Frontal cortex (tissue), 4 donors: ENCODE results near the gene IRF7. TPM values are rescaled to one million over a fixed set of nuclear protein-coding genes. Genes with fewer than 3 reads are reported as not detected.

Source experiments
- DNase-seq, 2 donors: peaks; one replicate each; pipeline ENCODE4 v3.0.0; 2012; ENCODE audit warnings: low spot score in 2 of 2
- FAIRE-seq: peaks from 2 replicates; lab custom pipeline; 2012; peaks lifted over from hg19 to GRCh38; lab: Jason Lieb, UNC
- total RNA-seq: library from RNA; depleted of rRNA; stranded (reverse); fragments of >200 nt; gene quantifications from one replicate; pipeline ENCODE4 v1.2.3, GENCODE V29; 2014
- donor health status: control.
- donor health status: control.
- donor health status: control.

Gene IRF7
- total RNA-seq, 1 donor from 2014 or later: 0.82 TPM

DNA sequence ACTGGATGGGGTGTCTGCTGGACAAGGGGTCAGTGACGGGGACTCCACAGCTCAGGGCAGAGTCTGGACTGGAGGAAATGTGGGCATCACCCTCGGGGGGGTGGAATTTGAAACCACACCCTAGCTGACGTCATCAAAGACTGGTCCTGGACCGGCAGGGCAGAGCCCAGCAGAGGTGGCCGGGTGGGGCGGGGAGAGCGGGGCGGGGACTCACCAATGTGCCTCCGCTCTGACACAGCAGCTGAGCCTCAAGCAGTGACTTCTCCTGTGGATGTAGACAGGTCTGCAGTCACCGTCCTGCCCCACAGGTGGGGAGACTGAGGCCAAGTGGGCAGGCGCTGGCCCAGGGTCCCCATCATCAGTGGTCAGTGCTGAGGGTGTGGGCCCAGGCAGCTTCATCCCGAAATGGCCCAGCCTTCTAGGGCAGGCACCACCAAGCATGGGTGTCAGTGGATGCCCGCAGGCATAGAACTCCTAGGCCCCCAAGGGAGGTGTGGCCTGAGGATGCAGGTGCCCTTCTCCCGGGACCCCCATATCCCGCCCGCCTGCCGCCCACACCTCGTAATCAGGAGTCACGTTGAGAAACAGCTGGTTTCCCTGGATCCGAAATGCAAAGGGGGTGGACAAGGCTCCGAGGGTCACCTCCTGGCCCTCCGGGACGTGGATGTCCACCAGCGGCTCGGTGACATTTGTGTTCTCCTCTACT, 8.4 kb upstream of the IRF7 start:
- FAIRE-seq (no peak), DNase-seq (no peak)

DNA sequence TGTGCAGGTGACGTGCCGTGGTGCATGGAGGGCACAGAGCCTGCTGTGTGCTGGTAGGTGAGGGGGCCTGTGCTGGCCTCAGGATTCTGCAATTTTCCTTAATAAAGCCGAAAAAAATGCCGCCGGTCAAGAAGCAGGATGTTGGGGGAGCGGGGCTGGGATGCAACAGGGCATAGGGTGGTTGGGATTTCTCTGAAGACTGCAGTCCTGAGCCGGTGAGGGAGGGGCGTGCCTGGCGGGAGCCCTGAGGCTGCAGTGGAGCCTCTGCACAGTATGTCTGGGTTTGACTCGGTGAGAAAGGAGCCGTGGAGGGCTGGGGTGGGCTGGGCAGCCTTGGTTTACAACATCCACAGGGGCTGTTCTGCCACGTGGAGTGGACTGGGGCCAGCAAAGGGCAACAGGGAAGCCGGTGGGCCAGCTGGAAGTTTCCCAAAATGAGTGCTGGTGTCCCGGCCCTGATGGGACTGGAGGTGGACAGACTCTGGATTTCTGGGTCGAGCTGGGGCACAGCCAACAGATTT, 7.7 kb upstream of the IRF7 start:
- DNase-seq (no peak), FAIRE-seq (no peak)

DNA sequence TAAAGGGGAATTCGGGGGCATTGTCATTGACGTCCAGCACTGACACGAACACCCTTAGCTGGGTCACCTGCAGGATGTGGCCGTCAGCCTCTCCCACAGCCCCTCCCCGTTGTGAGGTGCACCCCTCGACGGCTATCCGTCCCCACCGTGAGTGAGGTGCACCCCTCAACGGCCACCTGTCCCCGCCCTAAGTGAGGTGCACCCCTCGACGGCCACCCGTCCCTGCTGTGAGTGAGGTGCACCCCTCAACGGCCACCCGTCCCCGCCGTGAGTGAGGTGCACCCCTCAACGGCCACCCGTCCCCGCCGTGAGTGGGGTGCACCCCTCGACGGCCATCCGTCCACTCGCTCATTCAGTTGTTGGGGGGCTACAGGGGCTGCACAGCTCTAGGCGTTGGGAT, 6.1 kb upstream of the IRF7 start:
- FAIRE-seq: no peak

DNA sequence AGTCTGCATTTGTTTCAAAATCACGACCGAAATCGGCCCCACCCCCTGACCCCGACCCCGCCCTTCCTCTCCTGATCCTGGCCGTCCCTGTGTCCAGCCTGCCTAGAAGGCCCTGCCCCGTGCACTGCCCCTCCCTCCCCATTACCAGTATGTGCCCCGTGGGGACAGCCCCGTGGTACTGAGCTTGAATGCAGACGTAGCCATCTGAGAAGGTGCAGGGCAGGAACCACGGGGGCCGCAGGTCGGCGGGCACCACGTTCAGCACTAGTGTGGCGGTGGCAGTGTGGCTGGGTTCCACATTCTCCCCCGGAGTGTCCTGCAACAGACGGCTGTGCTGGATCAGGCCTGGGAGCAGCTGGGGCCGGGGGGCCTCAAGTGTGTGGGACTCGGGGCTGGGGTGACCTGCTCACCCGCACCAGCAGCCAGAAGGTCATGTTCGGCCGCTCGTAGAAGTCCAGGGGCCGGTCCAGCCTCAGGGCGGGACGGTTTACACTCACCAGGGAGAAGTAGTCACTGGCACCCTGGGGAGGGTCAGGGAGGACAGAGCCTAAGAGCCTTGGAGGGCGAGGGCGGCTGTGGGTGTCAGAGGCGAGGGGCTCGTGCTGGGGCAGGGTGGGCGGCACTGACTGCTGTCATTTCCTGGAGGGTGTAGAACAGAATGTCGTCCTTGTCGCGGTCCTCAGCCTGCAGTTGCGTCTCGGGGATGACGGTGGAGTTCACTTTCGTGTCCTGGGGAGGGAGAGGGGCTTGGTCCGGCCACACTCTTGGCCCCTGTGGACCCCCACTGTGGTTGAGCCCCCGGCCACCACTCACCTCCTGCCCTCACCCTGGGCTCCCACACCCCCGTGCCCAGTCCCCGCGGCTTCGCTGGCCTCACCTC, 5.4 kb upstream of the IRF7 start:
- DNase-seq: no peak

More for the DNA sequence above, 6.1 kb upstream of the IRF7 start:
- DNase-seq: no peak

DNA sequence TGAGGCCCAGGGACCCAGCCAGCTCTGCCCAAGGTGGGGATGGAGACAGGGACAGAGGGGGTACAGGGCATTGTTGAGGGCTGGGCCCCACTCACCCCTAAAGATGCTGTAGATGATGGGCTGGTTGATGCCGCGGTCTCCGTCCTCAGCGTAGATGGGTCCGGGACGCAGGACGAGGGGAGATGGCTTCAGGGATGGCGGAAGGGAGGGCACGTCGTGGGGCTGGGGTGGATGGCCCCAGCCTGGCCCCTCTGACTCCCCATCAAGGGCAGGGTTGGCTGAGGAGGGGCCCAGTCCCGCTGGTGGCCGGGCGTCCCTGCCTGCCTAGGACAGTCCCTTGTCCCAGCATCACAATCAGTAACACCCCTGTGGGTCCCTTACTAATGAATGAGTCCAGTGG, 4.5 kb upstream of the IRF7 start:
- DNase-seq (no peak), FAIRE-seq (no peak)

More for the DNA sequence above, 5.4 kb upstream of the IRF7 start:
- FAIRE-seq: no peak

DNA sequence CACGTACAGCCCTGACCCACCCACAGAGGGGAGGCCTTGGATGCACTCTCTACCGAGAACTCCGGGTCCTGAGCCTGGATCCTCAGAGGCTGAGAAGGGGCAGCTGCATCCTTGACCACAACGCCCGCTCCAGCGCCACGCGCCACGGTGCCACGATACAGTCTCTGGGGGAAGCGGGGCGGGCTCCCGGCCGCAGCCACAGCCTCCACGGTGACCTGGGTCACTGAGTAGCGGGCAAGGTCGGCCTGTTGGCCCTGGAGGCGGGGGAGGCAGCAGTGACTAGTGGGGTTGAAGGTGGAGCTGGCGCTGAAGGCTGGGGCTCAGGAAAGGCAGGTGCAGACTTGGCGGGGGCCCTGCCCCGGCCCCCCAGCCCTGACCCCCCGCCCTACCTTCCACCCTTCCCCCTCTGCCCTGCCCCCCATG, 3.9 kb upstream of the IRF7 start:
- FAIRE-seq (no peak), DNase-seq (no peak)

DNA sequence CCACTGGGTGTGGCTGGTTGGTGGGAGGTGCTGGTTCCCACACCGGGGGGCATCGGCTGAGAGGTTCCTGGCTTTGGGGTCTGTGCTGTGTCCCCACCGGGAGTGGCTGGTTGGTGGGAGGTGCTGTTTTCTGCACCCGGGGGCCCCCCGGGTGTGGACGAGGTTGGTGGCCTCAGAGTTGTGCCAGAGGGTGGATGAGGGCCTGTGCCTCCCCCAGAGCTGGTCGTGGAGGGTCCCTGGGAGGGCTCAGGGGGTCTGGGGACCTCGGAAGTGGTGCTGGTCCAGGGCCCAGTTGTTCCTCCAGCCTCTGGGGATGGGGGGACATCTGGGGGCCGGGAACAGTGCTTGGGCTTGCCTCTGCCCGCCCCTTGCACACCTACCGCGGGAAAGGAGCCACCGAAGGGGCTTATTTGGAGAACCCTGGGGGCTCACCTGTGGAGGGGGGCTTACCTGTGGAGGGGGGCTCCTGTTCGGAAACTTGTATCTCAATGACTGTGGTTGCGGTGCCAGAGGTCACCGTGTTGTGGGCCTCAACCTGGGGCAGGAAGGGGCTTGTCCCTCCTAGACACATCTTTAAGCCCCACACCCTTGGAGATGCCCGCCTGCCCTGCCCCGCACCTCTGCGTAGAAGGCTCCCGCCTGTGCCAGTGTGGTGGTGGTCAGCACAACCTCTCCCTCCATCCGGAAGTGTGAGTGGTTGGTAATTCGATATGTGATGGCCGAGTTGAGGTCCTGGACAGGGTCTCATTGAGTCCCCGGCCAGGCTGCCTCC, 3.3 kb upstream of the IRF7 start:
- FAIRE-seq (no peak), DNase-seq (no peak)

DNA sequence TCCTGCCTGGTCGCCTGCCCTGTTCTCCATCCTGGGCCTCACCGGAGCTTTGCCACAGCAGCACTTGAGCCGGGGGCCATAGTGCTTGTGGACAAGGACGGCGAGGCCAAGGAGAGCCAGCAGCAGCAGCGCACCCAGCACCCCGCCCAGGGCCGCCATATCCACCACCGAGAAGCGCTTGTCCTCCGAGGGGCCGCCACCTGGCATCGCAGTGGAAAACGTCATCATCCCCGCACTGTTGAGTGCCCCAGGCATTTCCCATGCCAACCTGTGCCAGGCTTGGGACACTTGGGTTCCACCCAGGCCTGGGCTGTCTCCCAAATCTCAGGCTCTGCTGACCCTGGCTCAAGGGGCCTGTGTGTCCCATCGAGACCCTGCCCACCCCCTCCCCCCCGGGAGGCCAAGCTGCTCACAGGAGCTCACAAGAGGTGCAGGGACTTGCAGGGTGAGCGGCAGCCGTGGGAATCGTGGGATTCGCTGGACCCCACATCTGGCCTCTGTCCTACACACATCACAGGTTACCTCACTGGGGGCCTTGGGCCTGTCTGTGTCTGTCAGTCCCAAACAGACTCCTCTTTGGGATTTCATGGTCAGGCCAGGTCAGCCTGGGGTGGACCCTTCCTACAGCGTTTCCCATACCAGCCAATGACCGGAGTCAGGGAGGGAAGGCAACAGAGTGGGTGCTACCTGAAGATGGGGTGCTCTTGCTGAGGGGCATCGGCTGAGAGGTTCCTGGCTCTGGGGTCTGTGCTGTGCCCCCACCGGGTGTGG, 2.3 kb upstream of the IRF7 start:
- no peak for FAIRE-seq
- DNase-seq: no peak

DNA sequence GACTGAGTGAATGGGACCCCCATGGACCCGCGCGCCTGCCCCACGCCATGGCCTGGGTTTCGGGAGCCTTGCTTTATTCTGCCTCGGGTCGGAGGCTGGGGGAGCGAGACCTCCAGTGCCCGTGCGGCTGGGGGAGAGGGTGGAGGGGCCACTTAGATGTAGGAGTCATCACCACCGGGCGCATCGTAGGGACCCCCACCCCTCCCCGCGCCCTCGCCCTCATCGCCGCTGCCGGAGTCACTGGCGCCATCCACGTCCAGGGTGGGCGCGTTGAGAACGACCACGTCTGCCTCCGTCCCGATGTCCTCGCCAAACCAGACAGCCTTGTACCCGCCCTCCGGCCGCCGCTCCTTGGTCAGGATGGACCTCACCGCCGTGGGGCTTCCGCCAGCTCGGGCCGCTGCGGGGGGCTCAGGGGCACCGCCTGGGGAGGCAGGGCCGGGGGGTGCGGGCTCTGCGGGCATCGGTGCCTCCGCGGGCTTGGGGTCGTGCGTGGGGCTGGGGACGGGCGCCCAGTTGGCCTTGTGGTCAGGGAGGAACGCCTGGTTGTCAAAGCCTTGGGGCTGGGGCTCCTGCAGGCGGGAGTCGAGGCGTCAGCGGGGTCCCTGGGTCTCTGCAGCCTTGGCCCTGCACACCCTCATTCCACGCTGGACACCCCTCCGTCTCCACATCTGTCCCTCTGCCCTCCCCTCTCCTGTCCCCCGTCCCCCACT, 1.6 kb upstream of the IRF7 start:
- FAIRE-seq (no peak), DNase-seq (no peak)

DNA sequence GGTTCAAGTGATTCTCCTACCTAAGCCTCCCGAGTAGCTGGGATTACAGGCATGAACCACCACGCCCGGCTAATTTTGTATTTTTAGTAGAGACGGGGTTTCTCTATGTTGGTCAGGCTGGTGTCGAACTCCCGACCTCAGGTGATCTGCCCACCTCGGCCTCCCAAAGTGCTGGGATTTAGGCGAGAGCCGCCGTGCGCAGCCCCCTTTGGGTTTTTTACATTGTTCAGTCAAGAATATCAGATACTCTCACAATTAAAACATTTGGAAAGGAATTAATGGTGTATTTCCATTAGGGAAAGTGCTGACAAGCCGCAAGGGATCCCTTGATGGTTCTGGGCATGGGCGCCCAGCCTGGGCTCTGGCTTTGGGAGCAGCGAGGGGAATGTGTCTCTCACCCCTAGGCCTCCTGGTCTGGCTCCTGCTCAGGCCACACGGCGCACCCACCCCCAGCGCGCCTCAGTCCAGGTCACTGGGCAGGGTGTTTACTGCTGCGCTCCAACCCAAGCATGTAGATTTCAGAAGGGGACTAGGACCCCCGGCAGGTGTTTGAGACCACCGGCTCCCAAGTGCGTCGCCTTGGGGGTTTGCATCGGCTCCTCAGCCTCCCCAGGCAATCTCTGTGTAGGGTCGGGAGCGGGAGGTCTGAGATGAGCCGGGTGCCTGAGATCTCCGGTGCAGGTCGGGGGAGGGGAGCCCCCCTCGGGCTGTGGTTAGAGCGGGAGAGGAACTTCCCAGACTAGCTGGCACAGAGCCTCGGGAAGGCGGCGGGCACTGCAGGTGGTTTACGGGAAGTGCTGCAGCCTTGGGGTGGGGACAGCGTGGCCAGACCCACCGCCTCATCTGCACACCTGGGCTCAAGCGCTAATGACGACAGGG, 809 bp upstream of the IRF7 start:
- no peak for DNase-seq
- no peak for FAIRE-seq

DNA sequence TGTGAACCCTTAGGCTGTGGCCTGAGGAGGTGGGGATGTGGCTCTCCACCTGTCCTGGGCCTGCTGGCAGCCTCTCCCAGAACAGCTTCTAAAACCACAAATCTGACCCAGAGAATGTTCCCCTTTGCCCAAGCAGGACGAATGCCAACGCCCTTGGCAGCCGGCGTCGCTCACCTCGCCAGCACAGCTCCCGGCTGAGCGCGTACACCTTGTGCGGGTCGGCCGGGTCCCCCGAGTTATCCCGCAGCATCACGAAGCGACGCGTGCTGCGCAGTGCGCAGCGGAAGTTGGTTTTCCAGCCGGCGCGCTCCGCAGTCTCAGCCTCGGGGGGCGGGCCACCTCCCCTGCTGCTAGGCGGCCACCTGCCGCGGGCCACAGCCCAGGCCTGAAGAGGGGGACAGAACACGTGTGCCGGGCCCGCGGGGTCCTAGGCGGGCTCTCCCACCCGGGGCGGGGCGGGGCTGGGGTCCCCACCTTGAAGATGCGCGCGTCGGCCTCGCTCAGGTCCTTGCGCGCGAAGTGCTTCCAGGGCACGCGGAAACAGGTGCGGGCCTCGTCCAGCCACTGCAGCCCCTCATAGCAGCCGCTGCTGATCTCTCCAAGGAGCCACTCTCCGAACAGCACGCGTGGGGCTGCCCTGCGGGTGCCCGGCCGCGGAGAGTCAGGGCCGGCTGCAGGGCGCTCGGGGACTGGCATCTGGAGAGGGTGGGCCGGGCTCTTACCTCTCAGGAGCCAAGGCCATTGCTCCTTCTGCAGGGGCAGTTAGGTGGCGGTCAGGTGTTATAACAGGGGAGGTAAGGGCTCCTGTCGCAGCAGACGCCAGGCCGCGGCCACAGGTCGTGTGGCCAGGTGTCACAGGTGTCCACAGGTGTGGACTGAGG, 887 bp downstream of the IRF7 start:
- no peak for DNase-seq
- no peak for FAIRE-seq

DNA sequence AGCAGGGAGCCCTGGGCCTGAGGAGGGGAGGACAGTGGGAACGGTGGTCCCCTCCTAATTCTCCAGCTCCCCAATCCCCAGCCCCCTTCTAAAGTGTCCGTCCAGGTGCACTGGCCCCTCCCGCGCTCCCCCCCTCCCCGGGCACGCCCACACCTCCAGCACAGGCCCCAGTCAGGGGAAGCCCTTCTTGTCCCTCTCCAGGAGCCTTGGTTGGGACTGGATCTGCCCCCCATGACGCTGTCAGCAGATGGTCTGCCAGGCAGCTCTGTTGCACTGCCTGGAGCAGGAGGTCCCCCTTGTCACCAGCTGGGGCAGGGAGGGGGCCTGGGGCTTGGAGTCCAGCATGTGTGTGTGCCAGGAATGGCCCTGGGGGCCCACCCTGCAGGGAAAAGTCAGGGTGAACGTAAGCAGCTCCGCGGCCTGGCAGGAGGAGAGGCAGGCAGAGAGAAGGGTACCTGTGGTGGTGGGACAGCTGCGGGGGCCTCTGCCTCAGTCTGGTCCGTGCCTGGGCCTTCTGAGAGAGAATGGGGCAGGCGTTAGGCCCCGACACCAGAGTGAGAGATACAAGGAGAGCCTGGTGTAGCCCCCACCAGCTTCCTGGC, 1.6 kb downstream of the IRF7 start:
- FAIRE-seq (no peak), DNase-seq (no peak)

DNA sequence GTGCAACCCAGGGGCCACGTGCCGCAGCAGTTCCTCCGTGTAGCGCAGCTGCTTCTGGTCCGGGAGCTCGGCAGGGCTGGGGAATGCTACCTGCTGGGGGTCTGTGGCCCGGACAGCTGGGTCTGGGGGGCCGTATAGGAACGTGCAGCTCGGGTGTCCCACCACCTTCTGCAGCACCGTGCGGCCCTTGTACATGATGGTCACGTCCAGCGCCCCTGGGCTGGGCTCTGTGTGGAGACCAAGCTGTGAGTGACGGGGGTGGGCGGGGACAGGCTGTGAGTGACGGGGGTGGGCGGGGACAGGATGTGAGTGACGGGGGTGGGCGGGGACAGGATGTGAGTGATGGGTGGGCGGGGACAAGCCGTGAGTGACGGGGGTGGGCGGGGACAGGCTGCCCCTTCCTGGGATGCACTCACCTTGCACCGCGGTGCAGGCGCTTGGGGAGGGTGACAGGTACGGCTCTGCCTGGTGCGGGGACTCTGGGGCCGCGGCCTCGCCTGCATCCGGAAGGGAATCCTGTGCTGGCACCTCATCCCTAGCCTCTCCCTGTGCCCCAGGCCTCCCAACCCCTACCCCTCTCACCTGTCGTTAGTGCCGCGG, 2.3 kb downstream of the IRF7 start:
- peak in 1 of 2 donors; percentile 81 for DNase-seq
- FAIRE-seq: no peak

DNA sequence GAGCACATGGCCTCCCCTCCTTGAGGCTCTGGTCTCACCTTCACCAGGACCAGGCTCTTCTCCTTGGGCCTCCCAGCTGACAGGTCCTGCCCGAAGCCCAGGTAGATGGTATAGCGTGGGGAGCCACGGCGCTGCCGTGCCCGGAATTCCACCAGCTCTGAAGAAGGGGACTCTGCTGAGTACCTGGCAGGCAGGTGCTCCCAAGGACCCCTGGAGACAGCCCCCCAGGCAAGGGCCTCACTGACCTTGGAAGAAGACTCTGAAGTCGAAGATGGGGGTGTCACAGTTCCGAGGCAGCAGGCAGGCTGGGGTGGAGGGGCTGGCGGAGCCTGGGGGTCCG, 2.8 kb downstream of the IRF7 start:
- FAIRE-seq (no peak), DNase-seq (no peak)

DNA sequence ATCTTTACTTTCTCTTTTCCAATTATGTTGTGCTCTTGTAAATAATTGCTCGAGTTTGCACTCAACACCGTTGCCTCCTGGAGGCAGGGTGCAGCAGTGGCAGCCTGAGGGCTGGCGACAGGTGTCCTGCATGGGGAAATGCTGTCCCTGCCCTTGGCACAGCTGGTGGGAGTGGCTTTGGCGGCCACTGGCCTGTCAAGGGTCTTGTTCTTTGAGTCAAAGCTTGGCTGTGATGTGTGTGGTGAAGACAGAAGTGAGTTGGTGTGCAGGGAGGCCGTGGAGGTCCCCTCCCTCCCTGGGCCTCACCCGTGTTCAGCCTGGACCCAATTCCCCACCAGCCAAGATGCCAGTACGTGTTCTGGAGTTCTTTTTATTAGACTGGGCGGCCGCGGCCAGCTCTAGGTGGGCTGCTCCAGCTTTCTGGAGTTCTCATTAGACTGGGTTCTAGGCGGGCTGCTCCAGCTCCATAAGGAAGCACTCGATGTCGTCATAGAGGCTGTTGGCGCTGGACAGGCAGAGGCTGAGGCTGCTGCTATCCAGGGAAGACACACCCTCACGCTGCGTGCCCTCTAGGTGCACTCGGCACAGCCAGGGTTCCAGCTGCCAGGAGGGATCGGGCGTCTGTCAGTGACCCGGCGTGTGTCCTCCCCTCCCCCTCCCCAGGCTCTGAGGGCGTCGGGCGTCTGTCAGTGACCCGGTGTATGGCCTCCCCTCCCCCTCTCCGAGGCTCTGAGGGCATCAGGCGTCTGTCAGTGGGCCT, 3.4 kb downstream of the IRF7 start:
- DNase-seq (no peak), FAIRE-seq (no peak)
